Activated CD8-positive, alpha-beta memory T cell treated with anti-CD3 and anti-CD28 coated beads for 1 hour (primary cell): ENCODE measurements around the gene TMPRSS5.

Experiments used
- DNase-seq, 2 donors: peaks; one replicate each; pipeline ENCODE4 v3.0.0-alpha.2; 2020; ENCODE audit warnings: low read depth in 1 of 2; ENCODE audit errors: extremely low read depth in 1 of 2

Gene TMPRSS5

DNA sequence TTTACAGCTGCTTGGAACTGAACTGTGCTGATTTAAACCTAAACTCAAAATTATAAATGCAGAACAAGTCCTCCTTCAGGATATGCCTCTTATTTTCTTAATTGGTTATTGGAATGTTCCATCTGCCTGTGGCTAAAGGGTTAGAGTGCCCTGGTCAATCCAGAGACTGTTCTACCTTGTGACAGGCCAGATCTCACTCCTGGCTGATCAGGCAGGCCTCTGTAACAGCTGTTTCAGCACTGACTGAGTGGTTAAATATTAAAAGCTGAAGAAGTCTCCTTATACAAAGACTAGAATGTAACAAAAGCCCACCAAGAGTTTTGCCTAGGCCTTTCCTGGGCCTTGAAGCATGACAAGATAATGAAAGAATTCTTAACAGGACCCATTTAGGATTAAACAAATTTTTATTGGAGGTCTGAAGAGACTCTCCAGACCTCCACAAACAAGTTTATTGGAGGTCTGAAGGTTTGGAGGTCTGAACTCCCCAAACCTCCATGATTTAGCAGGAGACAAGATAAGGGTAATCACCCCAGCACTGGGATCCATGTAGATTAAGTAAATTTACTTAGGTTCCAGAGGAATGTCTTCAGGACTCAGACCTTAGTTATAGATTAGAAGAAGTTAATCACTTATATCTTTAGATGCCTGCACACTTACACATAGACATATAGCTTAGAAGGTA is 35.8 kb downstream of the TMPRSS5 start:
- DNase-seq: no peak

GRCh38 chr11:113668255-113668654 is 37.9 kb downstream of the TMPRSS5 start:
- no peak for DNase-seq

- no peak for DNase-seq
These were observed 38.3 kb downstream of the TMPRSS5 start for GRCh38 chr11:113667801-113668200.

DNA sequence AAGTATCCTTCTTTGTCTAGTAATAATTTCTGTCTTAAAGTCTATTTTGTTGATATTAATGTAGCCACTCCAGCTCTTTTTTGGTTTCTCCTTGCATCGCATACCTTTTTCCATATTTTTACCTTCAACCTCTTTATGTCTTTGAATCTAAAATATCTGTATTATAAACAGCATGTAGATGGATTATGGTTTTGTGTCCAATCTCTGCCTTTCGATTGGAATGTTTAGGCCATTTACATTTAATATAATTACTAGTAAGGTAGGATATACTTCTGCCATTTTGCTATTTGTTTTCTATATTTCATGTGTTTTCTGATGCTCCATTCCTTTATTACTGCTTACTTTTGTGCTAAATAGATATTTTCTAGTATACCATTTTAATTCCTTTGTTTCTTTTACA is 39.5 kb downstream of the TMPRSS5 start:
- DNase-seq: no peak

GRCh38 chr11:113664981-113665710 is 41.0 kb downstream of the TMPRSS5 start:
- DNase-seq: no peak

GRCh38 chr11:113664069-113664980 is 41.8 kb downstream of the TMPRSS5 start:
- DNase-seq: no peak

GRCh38 chr11:113663567-113663966 is 42.5 kb downstream of the TMPRSS5 start:
- DNase-seq: no peak

DNA sequence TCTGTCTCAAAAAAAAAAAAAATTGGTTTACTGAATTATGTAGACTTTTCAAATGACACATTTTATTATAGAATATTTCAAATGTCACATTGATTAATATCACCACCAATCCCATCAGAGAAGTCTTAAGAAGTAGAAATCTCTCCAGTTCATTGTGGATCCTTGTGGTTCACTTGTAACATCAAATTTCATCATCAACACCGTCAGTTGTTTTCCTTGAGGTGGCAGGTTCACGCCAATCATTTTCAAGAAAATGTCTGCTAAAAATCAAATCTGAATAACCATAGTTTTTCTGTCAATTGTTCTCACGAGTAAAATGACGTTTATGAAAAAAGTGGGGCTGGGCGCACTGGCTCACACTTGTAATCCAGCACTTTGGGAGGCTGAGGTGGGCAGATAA is 50.3 kb downstream of the TMPRSS5 start:
- DNase-seq: no peak

- DNase-seq: no peak
These were observed 55.1 kb downstream of the TMPRSS5 start for GRCh38 chr11:113651023-113651422.

DNA sequence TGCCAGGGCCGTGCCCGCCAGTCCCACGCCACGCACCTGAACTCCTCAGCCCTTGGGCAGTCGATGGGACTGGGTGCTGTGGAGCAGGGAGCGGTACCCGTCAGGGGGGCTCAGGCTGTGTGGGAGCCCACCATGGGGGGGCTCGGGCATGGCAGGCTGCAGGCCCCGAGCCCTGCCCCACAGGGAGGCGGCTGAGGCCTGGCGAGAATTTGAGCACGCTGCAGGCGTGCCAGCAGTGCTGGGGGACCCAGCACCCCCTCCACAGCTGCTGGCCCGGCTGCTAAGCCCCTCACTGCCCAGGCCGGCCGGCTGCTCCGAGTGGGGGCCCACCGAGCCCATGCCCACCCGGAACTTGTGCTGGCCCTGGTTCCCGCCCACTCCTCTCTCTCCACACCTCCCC is 56.8 kb downstream of the TMPRSS5 start:
- DNase-seq: no peak

GRCh38 chr11:113647856-113648255 is 58.3 kb downstream of the TMPRSS5 start:
- no peak for DNase-seq

GRCh38 chr11:113647108-113647507 is 59.0 kb downstream of the TMPRSS5 start:
- DNase-seq: no peak

DNA sequence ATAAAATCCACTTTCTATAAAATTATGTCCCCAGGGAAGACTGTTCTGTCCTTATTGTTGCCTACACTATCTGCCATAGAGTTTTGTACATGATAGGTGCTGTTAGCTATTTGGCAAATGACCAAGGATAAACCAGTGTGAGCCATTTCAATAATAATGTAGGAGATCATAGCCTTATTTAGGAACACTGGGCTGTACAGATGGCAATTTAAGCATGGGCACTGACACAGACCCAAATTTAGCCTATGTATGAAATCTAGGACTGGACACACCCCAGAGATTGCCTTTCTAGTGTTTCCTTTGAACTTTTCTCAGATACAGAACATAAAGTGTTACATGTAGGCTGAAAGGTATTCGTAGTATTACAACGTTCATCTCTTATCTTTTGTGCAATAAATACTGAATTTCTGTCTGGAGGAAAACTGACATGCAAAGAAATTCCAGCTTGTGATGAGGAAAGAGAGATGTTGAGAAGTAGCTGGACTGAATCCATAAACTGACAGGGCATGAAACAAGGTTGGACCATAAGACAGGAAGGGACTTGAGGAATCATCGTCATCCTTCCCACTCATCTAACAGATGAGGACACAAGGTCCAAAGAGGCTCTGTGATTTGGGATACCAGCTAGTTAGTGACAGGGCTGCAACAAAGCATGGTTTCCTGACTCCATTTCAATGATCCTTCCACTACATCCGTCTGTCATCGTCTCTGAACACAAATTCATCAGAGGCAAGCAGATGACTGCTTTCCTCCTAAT is 60.3 kb downstream of the TMPRSS5 start:
- DNase-seq: no peak

- DNase-seq: no peak
These were observed 61.5 kb downstream of the TMPRSS5 start for GRCh38 chr11:113644605-113645004.

- no peak for DNase-seq
These were observed 62.4 kb downstream of the TMPRSS5 start for GRCh38 chr11:113643701-113644100.

GRCh38 chr11:113643006-113643585 is 63.0 kb downstream of the TMPRSS5 start:
- no peak for DNase-seq

DNA sequence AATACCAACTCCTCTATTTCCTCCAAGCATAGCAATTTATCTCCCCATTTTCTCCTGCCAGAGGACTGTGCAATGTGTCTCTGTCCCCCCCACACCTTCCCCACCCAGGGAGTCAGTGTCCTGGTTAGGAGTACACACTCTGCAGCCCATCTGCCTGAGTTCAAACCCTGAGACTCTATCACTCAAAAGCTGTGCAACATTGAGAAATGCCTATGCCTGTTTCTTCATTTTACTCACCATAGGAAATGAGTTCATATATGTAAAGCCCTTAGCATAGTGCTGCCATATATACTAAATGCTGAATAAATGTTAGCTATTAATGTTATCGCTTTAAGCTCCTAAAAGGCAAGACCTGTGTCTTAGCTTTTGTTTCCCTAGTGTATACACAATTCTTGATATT is 64.0 kb downstream of the TMPRSS5 start:
- DNase-seq: no peak

GRCh38 chr11:113638376-113638775 is 67.7 kb downstream of the TMPRSS5 start:
- no peak for DNase-seq

GRCh38 chr11:113637636-113638035 is 68.5 kb downstream of the TMPRSS5 start:
- no peak for DNase-seq
